Measurements from ENCODE around the gene SCARF2.
"Not testable (repeated sequence)": the region's sequence is repeated elsewhere in the genome, so short reads cannot be mapped to it uniquely, and the experiment has no call there.

SCARF2 gene

DNA sequence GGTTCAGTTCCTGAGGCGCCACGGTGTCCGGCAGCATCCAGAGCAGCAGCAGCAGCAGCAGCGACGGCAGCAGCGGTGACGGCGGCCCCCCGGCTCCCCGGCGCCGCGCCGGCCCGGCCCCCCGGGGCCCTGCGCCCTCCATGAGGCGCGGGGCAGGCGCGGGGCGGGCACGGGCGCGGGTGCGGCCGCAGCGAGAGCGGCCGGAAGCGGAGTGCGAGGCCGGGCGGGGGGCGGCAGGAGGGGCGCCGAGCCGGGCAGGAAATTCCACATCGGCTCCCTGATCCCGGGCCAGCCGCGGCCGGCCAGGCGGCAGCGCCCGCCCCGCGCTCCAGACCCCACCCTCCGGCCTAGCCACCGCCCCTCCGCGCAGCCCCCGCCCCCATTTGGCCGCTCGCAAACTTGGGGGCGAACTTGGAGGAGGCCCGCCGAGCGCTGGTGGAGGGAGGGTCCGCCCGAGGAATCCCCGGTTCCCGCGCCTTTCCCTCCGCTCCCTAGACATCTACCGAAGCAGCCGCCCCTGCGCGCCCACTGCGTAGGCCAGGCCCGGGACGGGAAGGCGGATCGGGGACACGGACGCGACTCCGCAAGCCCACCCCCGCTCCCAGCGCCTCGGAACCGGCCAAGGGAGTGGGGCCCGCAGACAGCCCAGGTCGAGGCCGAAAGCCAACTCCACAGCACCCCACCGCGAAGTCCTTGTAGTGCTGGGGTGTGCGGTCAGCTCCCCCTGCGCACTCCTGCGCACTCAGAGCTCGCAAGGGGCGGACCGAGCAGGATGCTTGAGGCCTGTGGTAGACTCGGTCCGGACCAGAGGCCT lies at the start of gene SCARF2:
Gene SCARF2, minus strand, starts transcription at position 213 of the 814 bp plus-strand sequence. Its CDS starts 71 bp downstream, at position 142.
- no peak for DNase-seq (ENCODE audit: low spot score)
- Histone ChIP-seq H3K4me3 (peak within 1 kb of the TSS; percentile 89), H3K27ac (peak within 1 kb of the TSS; percentile 91 to 98)
- TF ChIP-seq, protein P1, sequence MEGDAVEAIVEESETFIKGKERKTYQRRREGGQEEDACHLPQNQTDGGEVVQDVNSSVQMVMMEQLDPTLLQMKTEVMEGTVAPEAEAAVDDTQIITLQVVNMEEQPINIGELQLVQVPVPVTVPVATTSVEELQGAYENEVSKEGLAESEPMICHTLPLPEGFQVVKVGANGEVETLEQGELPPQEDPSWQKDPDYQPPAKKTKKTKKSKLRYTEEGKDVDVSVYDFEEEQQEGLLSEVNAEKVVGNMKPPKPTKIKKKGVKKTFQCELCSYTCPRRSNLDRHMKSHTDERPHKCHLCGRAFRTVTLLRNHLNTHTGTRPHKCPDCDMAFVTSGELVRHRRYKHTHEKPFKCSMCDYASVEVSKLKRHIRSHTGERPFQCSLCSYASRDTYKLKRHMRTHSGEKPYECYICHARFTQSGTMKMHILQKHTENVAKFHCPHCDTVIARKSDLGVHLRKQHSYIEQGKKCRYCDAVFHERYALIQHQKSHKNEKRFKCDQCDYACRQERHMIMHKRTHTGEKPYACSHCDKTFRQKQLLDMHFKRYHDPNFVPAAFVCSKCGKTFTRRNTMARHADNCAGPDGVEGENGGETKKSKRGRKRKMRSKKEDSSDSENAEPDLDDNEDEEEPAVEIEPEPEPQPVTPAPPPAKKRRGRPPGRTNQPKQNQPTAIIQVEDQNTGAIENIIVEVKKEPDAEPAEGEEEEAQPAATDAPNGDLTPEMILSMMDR (IDR thresholded peaks at IDR 0.05): no peak

GRCh38 chr22:20486229-20486628 lies 48.6 kb upstream of the SCARF2 start:
- no peak for DNase-seq (ENCODE audit: low spot score)
- TF ChIP-seq, protein P1 (IDR thresholded peaks at IDR 0.05): no peak
- Histone ChIP-seq H3K4me3 (no peak overlapping the region), H3K27ac (no peak overlapping the region)

GRCh38 chr22:20484948-20485683 lies 47.5 kb upstream of the SCARF2 start:
- TF ChIP-seq, protein P1 (IDR thresholded peaks at IDR 0.05): no peak
- no peak overlapping the region for H3K27ac ChIP-seq
- no peak overlapping the region for H3K4me3 ChIP-seq
- DNase-seq (ENCODE audit: low spot score): no peak

DNA sequence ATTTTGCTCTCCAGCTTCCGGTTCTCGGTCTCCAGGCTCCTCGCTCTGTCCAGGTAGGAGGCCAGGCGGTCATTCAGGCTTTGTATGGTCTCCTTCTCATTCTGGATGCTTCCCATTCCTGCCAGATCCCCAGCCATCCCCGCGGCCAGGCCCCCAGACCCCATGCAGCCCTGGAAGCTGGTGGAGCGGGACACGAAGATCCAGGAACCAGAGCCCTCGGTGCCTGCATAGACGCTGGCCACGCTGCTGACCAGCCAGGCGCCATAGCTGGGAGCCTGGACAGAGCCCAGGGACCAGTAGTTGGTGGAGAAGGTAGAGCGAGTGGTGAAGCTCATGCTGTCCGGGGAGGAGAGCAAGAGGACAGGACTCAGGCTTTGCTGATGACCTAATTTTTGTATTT lies 46.1 kb upstream of the SCARF2 start:
- Histone ChIP-seq H3K4me3 (no peak overlapping the region), H3K27ac (no peak overlapping the region)
- TF ChIP-seq, protein P1 (IDR thresholded peaks at IDR 0.05): no peak
- no peak for DNase-seq (ENCODE audit: low spot score)

DNA sequence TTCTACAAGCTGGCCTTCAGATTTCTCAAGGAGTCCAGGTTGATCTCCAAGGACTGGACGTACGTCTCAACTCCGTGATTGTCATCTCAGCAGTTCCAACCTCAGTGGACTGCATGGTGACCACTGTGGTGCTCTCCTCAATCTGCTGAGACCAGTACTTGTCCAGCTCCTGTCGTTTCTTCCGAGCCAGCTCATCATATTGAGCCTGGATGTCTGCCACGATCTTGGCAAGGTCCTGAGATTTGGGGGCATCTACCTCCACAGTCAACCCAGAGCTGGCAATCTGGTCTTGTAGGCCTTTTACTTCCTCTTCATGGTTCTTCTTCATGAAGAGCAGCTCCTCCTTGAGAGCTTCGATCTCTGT lies 45.5 kb upstream of the SCARF2 start:
- not testable (repeated sequence) for H3K4me3 ChIP-seq; DNase-seq (ENCODE audit: low spot score); H3K27ac ChIP-seq

DNA sequence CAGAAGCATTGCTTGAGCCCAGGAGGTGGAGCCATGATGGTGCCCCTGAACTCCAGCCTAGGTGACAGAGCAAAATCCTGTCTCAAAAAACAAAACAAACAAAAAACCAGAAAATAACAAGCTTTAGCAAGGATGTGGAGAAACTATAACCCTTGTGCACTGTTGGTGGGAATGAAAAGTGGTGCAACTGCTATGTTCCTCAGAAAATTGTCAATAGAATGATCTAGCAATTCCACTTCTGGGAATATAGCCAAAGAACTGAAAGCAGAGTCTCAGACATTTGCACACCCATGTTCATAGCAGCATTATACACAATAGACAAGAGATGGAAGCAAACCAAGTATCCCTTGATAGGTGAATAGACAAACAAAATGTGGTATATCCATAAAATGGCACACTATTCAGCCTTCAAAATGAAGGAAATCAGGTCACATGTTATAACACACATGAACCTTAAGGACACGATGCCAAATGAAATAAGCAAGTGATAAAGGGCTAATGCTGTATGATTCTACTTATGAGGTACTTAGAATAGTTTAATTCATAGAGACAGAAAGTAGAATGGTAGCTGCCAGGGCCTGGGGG lies 42.1 kb upstream of the SCARF2 start:
- no peak for DNase-seq (ENCODE audit: low spot score)
- H3K4me3 ChIP-seq: no peak overlapping the region
- TF ChIP-seq, protein P1 (IDR thresholded peaks at IDR 0.05): no peak
- H3K27ac ChIP-seq: no peak overlapping the region

DNA sequence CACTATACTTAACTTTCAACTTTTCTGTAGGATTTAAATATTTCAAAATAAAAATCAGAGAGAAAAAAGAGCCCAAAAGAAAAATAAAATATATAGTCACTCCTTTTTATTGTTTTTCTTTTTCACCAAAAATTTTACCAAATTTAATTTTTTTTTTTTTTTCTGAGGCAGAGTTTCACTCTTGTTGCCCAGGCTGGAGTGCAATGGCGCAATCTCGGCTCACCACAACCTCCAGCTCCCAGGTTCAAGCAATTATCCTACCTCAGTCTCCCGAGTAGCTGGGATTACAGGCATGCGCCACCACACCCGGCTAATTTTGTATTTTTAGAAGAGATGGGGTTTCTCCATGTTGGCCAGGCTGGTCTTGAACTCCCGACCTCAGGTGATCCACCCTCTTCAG lies 40.4 kb upstream of the SCARF2 start:
- not testable (repeated sequence) for DNase-seq (ENCODE audit: low spot score); H3K4me3 ChIP-seq; H3K27ac ChIP-seq

GRCh38 chr22:20475569-20475968 lies 37.9 kb upstream of the SCARF2 start:
- H3K4me3 ChIP-seq; H3K27ac ChIP-seq; DNase-seq (ENCODE audit: low spot score): not testable (repeated sequence)

Measured in coronary artery (tissue), 2 donors.